Fibroblast of skin of right quadriceps (primary cell): ENCODE data around the gene YTHDC1.
"Not testable (repeated sequence)": the region's sequence is repeated elsewhere in the genome, so short reads cannot be mapped to it uniquely, and the experiment has no call there.

Experiments used
- DNase-seq: peaks from one replicate; pipeline ENCODE4 v3.0.0-alpha.2; 2013

The YTHDC1 gene

DNA sequence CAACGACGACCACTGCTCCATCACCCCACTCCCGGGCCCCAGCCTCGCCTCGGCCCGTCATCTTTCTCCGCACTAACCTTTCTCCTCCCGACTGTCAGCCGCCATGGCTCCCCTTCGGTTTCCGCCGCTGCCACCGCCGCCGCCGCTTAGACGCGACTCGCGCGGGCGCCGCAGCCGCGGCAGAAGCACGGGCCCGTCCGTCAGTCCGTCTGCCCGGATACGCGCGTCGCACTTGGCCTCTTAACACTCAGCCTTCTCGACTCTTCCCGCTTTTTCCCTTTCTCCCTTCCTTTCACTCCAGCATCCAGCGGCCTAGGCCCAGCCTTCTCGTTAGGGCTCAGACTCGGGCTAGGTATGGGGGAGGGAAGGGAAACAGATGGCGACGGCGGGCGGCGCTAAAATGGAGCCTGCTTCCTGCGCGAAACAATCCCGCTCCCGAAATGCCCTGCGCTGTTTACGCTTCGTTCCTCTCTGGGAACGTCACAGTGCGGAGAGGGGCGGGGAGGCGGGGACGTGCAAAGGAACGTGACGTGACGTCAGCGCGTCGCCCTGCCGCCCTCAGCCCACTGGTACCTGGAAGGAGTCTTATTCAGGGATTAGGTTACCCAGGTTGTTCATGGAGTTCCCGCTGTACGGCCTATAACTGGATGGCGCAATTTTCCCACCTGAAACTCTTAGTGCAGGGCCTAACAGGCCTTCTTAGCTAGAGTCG lies at the start of gene YTHDC1:
Gene YTHDC1, minus strand, starts transcription at position 442 of the 712 bp plus-strand sequence. Its CDS starts 337 bp downstream, at position 105.
- DNase-seq, result peak; percentile 96

GRCh38 chr4:68399306-68399705 lies 49.4 kb upstream of the YTHDC1 start:
- DNase-seq, result no peak

- DNase-seq, result no peak
Observed at GRCh38 chr4:68396756-68397155, 46.9 kb upstream of the YTHDC1 start.

GRCh38 chr4:68391436-68391835 lies 41.5 kb upstream of the YTHDC1 start:
- DNase-seq, result no peak

GRCh38 chr4:68390205-68390935 lies 40.5 kb upstream of the YTHDC1 start:
- no peak for DNase-seq

GRCh38 chr4:68389386-68389913 lies 39.6 kb upstream of the YTHDC1 start:
- not testable (repeated sequence) for DNase-seq

DNA sequence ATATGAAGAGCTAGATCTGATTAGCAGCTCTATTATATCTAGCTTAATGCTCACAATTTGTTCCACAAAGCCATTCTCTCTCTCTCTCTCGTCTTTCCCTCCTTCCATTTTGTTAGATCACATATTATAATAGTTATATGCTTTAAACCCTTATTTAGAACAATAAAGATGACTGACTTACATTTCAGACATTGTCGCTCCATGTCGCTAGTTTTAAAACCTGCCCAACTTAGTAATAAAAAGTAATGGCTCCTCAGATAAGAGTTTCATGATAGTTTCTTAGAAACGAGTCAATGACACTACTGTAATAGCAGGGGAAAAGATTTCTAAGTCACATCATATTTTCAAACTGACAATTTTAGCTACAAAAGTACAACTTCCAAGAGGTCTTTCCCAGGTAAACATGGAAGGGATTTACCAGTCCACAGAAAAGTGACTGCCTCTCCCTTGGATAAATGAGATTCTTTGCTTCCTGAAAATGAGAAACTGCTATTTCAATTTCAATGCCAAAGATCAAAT lies 38.5 kb upstream of the YTHDC1 start:
- DNase-seq, result no peak

GRCh38 chr4:68385267-68385666 lies 35.4 kb upstream of the YTHDC1 start:
- no peak for DNase-seq

DNA sequence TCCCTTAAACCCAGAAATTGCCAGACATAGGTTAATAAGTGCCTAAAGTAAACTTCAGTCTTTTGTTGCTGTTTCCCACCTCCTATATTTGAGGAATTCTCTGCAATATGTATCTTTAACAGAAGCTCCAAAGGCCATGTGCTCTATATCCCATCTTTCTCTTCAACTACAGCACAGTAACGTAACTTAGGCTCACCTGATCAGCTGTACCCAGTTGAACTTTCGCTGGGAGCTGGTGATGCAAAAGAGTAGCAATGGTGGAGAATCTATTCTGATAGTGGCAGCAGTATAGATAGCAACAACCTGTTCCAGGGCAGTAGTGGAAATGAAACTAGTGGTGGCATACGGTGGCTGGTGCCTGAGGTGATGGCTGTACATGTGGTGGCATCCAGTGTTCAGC lies 33.2 kb upstream of the YTHDC1 start:
- DNase-seq, result no peak

DNA sequence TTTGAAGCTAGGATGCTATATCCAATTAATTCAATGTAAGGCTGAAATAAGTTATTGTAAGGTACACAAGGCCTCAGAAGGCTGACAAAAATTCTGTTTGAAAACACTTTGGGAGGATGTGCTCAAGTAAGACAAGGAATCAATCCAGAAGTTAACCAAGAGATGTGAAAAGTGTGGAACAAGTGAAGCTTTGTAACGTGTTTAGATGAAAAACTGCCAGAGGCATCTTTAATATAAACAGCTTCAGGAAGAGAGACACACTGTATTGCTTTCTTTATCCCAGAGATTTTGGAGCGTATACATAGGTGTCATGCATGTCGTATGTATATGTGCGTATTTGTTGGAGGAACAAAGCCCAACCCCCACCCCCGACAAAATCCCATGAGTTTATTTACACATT lies 28.3 kb upstream of the YTHDC1 start:
- no peak for DNase-seq

- DNase-seq, result peak; percentile 42
Observed at GRCh38 chr4:68375667-68376559, 26.0 kb upstream of the YTHDC1 start.

- DNase-seq, result peak; percentile 76
Observed at GRCh38 chr4:68373513-68373912, 23.6 kb upstream of the YTHDC1 start.

DNA sequence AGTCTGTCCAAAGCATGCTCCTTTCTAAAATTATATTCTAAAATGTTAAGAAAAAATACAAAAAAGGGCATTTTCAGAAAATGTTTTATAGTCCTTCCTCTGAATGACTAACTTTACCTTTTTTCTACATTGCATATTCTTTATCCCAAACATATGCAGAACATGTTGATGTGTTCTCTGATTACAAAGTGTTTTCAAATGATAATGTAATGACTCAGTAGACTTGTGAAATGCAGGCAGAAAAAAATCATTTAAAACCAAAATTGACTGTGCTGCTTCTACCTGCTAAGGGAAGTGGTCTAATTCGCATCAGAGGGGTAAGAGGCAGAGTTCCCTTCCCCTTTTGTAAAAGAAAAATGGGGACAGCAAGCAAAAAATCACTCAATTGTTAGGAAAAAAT lies 22.7 kb upstream of the YTHDC1 start:
- peak; percentile 11 for DNase-seq

DNA sequence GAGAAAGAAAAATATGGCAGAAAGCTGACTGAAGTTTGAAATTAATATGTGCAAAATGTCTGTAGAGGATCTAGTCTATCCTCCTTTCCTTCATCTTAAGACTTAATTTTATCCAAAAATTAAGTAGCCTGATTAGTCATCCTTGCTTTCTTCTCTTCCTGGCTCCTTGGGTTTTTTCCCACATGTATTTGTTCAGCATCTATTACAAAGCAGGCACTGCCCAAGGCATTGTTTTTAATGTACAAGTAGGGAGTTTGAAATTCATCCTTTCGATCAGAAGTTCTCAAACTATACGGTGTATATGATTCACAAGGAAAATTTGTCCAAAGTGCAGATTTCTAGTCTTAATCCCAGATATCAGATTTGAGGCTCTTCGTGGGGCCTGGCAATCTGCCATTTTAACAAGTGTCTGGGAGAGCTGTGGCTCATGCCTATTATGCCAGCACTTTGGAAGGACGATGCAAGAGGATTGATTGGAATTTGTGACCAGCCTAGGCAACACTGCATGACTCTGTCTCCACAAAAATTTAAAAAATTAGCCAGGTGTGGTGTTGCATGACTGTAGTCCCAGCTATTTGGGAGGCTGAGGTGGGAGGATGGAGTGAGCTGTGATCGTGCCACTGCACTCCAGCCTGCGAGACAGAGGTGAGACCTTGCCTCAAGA lies 19.4 kb upstream of the YTHDC1 start:
- DNase-seq, result peak; percentile 44

- peak; percentile 65 for DNase-seq
Observed at GRCh38 chr4:68368691-68369131, 18.8 kb upstream of the YTHDC1 start.

DNA sequence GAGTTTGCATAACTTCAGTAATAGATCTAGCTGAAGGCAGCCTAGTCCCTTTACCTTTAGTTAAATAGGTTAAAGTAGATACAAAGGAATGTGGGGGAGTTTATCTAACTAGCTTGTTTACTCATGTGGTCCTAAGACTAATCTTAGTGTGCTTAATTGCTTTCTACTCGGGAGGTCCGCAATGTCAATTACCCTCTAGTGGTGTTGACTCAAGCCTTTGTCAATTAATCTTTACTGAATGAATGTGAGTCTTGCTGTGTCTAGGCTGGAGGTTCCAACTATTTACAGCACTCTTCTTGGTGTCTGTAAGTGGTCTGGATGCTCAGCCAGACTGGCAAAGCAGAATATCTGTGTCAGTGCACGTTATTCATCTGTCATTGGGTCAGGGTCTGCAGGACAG lies 17.9 kb upstream of the YTHDC1 start:
- DNase-seq, result no peak

GRCh38 chr4:68366600-68366999 lies 16.7 kb upstream of the YTHDC1 start:
- no peak for DNase-seq

- DNase-seq, result no peak
Observed at GRCh38 chr4:68365068-68365467, 15.2 kb upstream of the YTHDC1 start.

DNA sequence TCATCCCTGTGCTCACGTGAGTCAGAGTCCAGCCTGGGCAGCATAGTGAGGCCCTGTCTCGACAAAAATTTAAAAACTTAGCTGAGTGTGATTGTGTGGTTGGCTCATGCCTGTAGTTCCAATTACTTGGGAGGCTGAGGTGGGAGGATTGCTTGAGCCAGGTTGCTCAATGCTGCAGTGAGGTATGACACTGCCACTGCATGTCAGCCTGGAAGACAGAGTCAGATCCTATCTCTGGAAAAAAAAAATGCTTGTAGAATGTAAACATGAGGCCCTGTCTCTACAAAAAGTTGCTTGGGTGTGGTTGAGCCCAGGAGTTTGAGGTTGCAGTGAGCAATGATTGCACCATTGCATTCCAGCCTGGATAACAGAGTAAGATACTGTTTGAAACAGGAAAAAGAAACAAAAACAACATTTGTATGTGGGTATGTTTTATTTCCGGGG lies 11.3 kb upstream of the YTHDC1 start:
- peak; percentile 40 for DNase-seq

DNA sequence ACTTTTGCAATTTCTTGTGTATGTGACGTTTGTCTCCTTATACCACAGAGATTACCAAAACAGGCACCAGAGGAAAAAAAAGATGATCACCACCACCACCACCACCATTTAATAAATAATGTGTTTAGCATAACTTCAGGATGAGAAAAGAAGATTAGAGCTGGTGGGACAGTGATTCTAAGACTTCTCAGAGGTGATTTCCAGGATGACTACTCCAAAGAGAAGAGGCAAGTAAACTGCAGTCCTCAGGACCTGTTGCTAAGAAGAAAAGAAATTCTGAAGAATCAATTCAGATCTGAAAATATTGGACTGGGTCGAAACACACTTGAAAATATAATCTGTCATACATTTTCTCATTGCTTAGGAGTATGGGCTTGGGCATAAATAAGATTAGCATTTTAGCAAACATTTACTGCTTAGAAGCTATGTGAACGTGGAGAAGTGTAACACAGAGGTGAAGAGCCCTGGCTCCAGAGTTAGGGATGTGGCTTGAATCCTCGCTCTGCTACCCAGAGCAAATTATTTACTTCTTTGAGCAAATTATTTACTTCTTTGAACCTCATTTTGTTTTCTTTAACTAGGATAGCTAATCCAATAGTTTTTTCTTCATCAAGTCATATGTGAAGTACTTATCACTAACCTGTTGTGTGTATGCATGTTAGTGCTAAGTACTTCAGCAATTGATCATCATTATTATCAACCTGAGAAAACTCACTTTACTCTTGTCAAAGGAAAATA lies 10.5 kb upstream of the YTHDC1 start:
- DNase-seq, result no peak

- DNase-seq, result no peak
Observed at GRCh38 chr4:68359508-68359907, 9.6 kb upstream of the YTHDC1 start.
